Measurements from ENCODE around the gene ABHD2.
"Not testable (repeated sequence)": the region's sequence is repeated elsewhere in the genome, so short reads cannot be mapped to it uniquely, and the experiment has no call there.

Gene ABHD2

DNA sequence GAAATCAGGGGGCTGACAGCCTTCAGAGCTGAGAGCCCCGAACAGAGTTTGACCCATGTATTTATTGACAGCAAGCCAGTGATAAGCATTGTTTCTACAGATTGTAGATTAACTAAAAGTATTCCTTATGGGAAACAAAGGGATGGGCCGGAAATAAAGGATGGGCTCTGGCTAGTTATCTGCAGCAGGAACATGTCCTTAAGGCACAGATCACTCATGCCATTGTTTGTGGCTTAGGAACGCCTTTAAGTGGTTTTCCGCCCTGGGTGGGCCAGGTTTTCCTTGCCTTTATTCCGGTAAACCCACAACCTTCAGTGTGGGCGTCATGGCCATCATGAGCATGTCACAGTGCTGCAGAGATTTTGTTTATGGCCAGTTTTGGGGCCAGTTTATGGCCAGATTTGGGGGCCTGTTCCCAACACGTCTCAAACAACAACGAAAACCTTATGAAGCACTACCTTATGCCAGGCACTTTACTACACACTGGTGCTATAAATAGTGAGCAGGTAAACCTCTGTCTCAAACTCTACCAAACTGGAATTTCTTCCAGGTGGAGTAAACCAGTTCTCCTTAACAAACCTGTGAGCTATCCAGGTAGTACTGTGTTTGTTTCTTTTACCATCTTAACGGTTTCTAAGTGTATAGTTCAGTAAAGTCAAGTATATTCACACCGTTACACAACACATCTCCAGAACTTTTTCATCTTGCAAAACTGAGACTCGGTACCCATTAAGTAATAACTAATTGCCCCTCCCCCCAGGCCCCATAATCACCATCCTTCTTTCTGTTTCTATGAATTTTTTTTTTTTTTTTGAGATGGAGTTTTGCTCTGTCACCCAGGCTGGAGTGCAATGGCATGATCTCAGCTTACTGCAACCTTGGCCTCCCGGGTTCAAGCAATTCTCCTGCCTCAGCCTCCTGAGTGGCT lies 151.9 kb downstream of the ABHD2 start:
- DNase-seq = not testable (repeated sequence)

DNA sequence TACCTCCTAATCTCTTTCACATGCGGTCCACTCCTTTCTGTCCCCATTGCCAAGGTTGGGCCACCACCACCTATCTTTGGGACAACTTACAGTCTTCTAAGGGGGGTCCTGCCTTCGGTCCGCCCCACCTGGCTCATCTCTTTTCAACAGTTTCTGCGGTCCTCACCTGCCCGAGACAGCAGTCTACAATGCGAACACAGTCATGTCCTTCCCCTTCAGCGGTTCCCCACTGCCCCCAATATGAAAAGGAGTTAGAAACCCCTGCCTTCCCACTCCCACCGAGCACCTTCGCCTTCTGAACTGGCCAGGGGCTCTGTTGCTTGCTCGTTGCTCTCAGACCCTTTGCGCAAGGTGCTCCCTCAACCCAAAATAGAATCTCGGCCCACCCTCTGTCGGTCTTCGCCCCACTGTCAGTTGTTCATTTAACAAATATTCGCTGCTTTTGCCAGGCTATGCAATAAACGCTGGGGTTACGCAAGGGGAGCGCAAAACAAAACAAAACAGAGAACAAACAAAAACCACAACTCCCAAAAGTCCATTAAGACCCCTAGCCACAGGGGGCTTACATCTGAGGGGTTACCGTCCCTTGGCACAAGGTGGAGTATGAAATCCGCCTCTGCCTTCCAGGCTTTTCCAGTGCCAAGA lies 154.9 kb downstream of the ABHD2 start:
- DNase-seq = no peak

DNA sequence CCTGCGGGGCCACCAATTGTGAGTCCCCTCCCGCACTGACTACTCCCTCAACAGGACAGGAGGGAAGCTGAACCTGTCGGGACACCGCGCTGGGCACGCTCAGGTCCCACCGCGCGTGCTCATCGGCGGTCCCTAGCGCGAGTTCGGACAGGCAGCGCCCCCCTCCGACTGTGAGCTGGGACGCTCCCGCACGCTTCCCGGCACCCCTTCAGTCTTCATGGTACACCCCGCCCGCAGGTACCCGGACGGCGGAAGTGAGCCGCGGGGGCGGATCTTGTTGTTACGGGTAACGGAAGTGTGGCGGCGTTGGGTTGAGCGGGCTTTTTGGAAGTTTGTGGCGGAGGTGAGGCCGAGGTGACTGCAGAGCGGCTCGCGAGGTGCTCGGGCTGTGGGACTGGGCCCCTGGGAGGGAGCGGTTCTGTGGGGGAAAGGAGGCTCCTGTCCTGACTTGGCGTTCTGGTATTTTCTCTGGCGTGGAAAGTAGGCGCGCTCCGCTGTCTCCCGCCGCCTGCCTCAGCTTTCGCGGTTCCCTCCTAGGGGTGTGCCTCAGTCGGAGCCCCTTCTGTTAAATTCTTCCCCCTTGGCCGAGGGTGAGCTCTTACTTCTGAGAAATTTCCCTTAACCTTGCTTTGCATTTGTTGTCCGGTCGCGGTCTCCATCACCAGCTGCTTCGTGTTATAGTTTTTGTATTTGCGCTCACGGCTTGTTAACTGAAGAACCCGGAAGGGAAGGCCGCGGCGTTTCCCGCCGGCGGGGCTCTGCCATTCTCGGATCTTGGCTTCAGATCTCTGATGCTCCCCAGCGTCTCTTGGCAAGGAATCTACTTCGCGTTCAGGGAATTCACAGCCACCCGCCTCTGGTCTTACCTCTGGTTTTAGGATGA lies 155.7 kb downstream of the ABHD2 start, which contains the start of gene FANCI:
Gene FANCI, plus strand, starts transcription at position 289 of the 883 bp plus-strand sequence. CDS start 3,669 bp downstream, outside the sequence.
- DNase-seq = peak; percentile 95

DNA sequence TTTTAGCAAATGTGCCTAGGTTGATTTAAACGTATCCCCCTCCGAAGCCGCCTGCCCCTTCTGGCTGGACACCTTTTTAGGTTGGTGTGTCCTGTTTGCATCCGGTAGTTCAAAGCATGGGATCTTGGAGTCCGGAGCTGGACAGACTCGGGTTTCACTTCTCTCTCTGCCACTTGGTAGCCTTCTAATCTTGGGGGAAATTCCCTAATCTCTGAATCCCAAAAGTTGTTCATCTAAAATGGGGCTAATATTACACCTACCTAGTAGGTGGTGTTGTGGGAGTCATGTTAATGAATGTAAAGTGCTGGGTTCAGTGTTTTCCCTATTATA lies 156.3 kb downstream of the ABHD2 start:
- no peak for DNase-seq

DNA sequence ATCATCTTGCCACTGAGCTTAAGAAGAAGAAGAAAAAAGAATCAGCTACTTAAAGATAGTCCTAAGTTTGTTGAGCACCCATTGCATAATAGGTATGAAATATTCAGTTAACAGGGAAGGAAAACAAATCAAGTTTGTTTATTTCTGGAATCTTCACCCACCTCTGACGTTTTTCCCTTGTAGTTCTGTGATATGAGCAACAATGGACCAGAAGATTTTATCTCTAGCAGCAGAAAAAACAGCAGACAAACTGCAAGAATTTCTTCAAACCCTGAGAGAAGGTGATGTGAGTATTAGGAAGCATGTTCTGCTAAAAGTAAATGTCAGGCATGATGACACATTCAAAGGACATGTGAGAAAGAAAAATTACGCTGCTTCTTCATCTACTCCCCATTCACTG lies 159.2 kb downstream of the ABHD2 start:
- DNase-seq = no peak

DNA sequence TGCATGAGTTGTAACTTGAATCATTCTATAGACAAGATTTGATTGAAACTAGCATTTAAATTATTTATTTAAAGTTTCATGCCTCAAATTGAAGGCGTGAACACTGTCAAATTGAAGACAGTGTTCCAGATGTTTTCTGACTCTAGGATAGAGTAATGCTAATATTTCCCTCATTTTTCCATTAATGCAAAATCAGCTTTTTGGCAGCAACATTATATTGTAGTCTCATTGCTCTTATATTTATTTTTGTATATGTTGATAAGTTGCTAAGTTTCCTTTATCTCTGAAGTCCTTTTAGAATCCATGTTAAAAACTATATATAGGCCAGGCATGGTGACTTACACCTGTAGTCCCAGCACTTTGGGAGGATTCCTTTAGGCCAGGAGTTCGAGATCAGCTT lies 160.3 kb downstream of the ABHD2 start:
- no peak for DNase-seq

DNA sequence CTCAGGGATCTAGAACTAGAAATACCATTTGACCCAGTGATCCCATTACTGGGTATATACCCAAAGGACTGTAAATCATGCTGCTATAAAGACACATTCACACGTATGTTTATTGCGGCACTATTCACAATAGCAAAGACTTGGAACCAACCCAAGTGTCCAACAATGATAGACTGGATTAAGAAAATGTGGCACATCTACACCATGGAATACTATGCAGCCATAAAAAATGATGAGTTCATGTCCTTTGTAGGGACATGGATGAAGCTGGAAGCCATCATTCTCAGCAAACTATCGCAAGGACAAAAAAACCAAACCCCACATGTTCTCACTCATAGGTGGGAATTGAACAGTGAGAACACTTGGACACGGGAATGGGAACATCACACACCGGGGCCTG lies 161.9 kb downstream of the ABHD2 start:
- not testable (repeated sequence) for DNase-seq
